GM23338 (cell line): ENCODE measurements around the gene NTRK1. TPM values are rescaled to one million over a fixed set of nuclear protein-coding genes. Genes with fewer than 3 reads are reported as not detected.

Experiments used
- ATAC-seq: fragments of 200-7000 bp; cut with Tn5 transposase; 3 replicates; pipeline ENCODE4 v1.9.1; 2020
- DNase-seq: peaks from one replicate; pipeline ENCODE4 v3.0.0-alpha.2; 2015; ENCODE audit warnings: low spot score
- H2AFZ ChIP-seq: fragments of 200-600 bp; sonication (generic); 2 replicates; pipeline ENCODE4 v1.8.0; 2016; ENCODE audit warnings: antibody characterized with exemption, mild to moderate bottlenecking, moderate library complexity
- H3F3A ChIP-seq: fragments of 200-600 bp; sonication (generic); replicated peaks from 2 replicates; pipeline ENCODE4 v1.8.0; 2017; ENCODE audit warnings: antibody characterized with exemption, mixed run types, low read depth
- H3K27ac ChIP-seq: fragments of 200-600 bp; sonication (generic); 2 replicates; pipeline ENCODE4 v1.6.1; 2016; ENCODE audit warnings: low read depth
- H3K27me3 ChIP-seq: fragments of 200-600 bp; sonication (generic); 2 replicates; pipeline ENCODE4 v1.8.0; 2016; ENCODE audit warnings: mild to moderate bottlenecking, mixed run types, moderate library complexity; ENCODE audit not compliant: insufficient read depth
- H3K36me3 ChIP-seq: fragments of 200-600 bp; sonication (generic); 2 replicates; pipeline ENCODE4 v1.8.0; 2016; ENCODE audit warnings: mild to moderate bottlenecking; ENCODE audit not compliant: insufficient read depth
- H3K4me1 ChIP-seq: fragments of 200-600 bp; sonication (generic); 2 replicates; pipeline ENCODE4 v1.8.0; 2016; ENCODE audit warnings: mild to moderate bottlenecking, moderate library complexity; ENCODE audit not compliant: insufficient read depth
- H3K4me2 ChIP-seq: fragments of 200-600 bp; sonication (generic); 2 replicates; pipeline ENCODE4 v1.7.1; 2017; ENCODE audit warnings: mixed run types
- H3K4me3 ChIP-seq: fragments of 200-600 bp; sonication (generic); 2 replicates; pipeline ENCODE4 v1.6.1; 2016; ENCODE audit warnings: mixed run types
- H3K79me2 ChIP-seq: fragments of 200-600 bp; sonication (generic); replicated peaks from 2 replicates; pipeline ENCODE4 v1.8.0; 2017; ENCODE audit warnings: mild to moderate bottlenecking; ENCODE audit not compliant: insufficient read depth
- H3K9me2 ChIP-seq: fragments of 200-600 bp; sonication (generic); 2 replicates; pipeline ENCODE4 v1.8.0; 2017; ENCODE audit not compliant: insufficient read depth
- H4K20me1 ChIP-seq: fragments of 200-600 bp; sonication (generic); replicated peaks from 2 replicates; pipeline ENCODE4 v1.8.0; 2017; ENCODE audit warnings: mild to moderate bottlenecking; ENCODE audit not compliant: insufficient read depth
- H3K27ac Mint-ChIP-seq: 2 replicates; pipeline ENCODE4 v1.8.0; 2020; ENCODE audit warnings: inconsistent platforms, mild to moderate bottlenecking, moderate library complexity, mixed read lengths
- H3K27me3 Mint-ChIP-seq: 3 replicates; pipeline ENCODE4 v1.8.0; 2022; ENCODE audit warnings: low read depth, mild to moderate bottlenecking, moderate library complexity, mixed read lengths, inconsistent platforms; ENCODE audit not compliant: insufficient read depth, poor library complexity
- H3K36me3 Mint-ChIP-seq: 3 replicates; pipeline ENCODE4 v1.8.0; 2021; ENCODE audit warnings: low read depth, mild to moderate bottlenecking, inconsistent platforms, moderate library complexity, mixed read lengths
- H3K4me1 Mint-ChIP-seq: 3 replicates; pipeline ENCODE4 v1.8.0; 2020; ENCODE audit warnings: mild to moderate bottlenecking, inconsistent platforms, mixed read lengths
- H3K4me3 Mint-ChIP-seq: 3 replicates; pipeline ENCODE4 v1.8.0; 2021; ENCODE audit warnings: moderate library complexity, mild to moderate bottlenecking, inconsistent platforms, mixed read lengths
- H3K9me3 Mint-ChIP-seq: 3 replicates; pipeline ENCODE4 v1.8.0; 2020; ENCODE audit warnings: moderate library complexity, mild to moderate bottlenecking, inconsistent platforms, mixed read lengths
- CREB1 ChIP-seq: fragments of 250-450 bp; sonication (Bioruptor Pico); IDR thresholded peaks from 2 replicates; pipeline ENCODE4 v1.5.0; 2020; ENCODE audit warnings: low read depth, mild to moderate bottlenecking, moderate library complexity
- EZH2 ChIP-seq: fragments of 200-600 bp; sonication (generic); IDR thresholded peaks from one replicate; pipeline ENCODE4 v1.8.0; 2017; ENCODE audit warnings: antibody characterized with exemption, mild to moderate bottlenecking, low read depth; ENCODE audit not compliant: unreplicated experiment
- EZH2phosphoT487 ChIP-seq: fragments of 200-600 bp; sonication (generic); IDR thresholded peaks from one replicate; pipeline ENCODE4 v1.8.1; 2018; ENCODE audit warnings: antibody characterized with exemption; ENCODE audit not compliant: unreplicated experiment
- NANOG ChIP-seq: IDR thresholded peaks from 2 replicates; pipeline ENCODE4 v1.6.1; 2016; ENCODE audit warnings: antibody characterized with exemption, borderline replicate concordance
- POLR2AphosphoS5 ChIP-seq: IDR thresholded peaks from 2 replicates; pipeline ENCODE4 v1.6.1; 2016; ENCODE audit warnings: antibody characterized with exemption, low read depth
- REST ChIP-seq: IDR thresholded peaks from one replicate; pipeline ENCODE4 v1.6.1; 2018; ENCODE audit warnings: antibody characterized with exemption; ENCODE audit not compliant: unreplicated experiment
- STAT1 ChIP-seq: IDR thresholded peaks from one replicate; pipeline ENCODE4 v1.6.1; 2016; ENCODE audit warnings: antibody characterized with exemption; ENCODE audit not compliant: unreplicated experiment
- ZNF114 ChIP-seq: fragments of 250-450 bp; sonication (Bioruptor Pico); IDR thresholded peaks from 2 replicates; pipeline ENCODE4 v1.5.0; 2020; ENCODE audit warnings: mild to moderate bottlenecking, moderate library complexity
- ZNF331 ChIP-seq: fragments of 250-450 bp; sonication (Bioruptor Pico); IDR thresholded peaks from 2 replicates; pipeline ENCODE4 v1.5.0; 2020; ENCODE audit warnings: low read depth, mild to moderate bottlenecking, moderate library complexity
- ZNF462 ChIP-seq: fragments of 250-450 bp; sonication (Bioruptor Pico); IDR thresholded peaks from 2 replicates; pipeline ENCODE4 v1.5.0; 2020; ENCODE audit warnings: mild to moderate bottlenecking, moderate library complexity
- polyA plus RNA-seq: library from polyadenylated mRNA; unstranded; fragments of >200 nt; fragmentation: Nextera tagmentation; extraction: Ambion mirVana; gene quantifications from 2 replicates; pipeline ENCODE4 v1.2.1, GENCODE V29; 2016
- total RNA-seq: library from RNA; depleted of rRNA; stranded (reverse); fragments of >200 nt; shearing (Covaris generic); gene quantifications from 2 replicates; pipeline ENCODE4 v1.2.3, GENCODE V29; 2014
- TF ChIP-seq, protein P1 (sequence below), 2 experiments: fragments of 200-600 bp in 1 of 2; sonication (generic) in 1 of 2; conservative IDR thresholded peaks; 2 replicates each; pipeline versions ENCODE4 v1.5.1 to v1.6.1; 2016 to 2017; ENCODE audit warnings: antibody characterized with exemption in 2 of 2, low read depth in 2 of 2, mild to moderate bottlenecking in 2 of 2, moderate library complexity in 1 of 2
- TF ChIP-seq, protein P2 (sequence below): IDR thresholded peaks from 2 replicates; pipeline ENCODE4 v1.6.1; 2016; ENCODE audit warnings: antibody characterized with exemption

Gene NTRK1
- total and polyA plus RNA-seq, 2 experiments from 2014 or later = 0.42 to 0.45 TPM

GRCh38 chr1:156900896-156901589 is 40.4 kb downstream of the NTRK1 start:
- no peaks in the 10 kb centered on the region; the same call in 1 of the 2 replicates for H4K20me1 ChIP-seq
- H3K4me1 ChIP-seq = 0 out of 2 replicates have a peak, but pooled peaks cover 3% of the 10 kb centered on the region
- no peak overlapping the region; the same call in 2 of the 3 replicates for H3K4me3 Mint-ChIP-seq
- no peak overlapping the region for H2AFZ ChIP-seq
- no peaks in the 10 kb centered on the region for H3F3A ChIP-seq
- no peaks in the 10 kb centered on the region for H3K9me2 ChIP-seq
- H3K27ac ChIP-seq = no peak overlapping the region
- no peaks in the 10 kb centered on the region for H3K36me3 Mint-ChIP-seq
- no peaks in the 10 kb centered on the region for H3K79me2 ChIP-seq
- peaks cover 27% of the 10 kb centered on the region for H3K4me1 Mint-ChIP-seq
- no peak overlapping the region for H3K4me2 ChIP-seq
- TF ChIP-seq POLR2AphosphoS5 (no peak), ZNF462 (CRISPR knock-in tag) (no peak), EZH2phosphoT487 (no peak), NANOG (no peak), ZNF331 (CRISPR knock-in tag) (no peak), ZNF114 (CRISPR knock-in tag) (no peak), STAT1 (no peak), CREB1 (no peak), REST (no peak), EZH2 (no peak)
- TF ChIP-seq, protein P1, sequence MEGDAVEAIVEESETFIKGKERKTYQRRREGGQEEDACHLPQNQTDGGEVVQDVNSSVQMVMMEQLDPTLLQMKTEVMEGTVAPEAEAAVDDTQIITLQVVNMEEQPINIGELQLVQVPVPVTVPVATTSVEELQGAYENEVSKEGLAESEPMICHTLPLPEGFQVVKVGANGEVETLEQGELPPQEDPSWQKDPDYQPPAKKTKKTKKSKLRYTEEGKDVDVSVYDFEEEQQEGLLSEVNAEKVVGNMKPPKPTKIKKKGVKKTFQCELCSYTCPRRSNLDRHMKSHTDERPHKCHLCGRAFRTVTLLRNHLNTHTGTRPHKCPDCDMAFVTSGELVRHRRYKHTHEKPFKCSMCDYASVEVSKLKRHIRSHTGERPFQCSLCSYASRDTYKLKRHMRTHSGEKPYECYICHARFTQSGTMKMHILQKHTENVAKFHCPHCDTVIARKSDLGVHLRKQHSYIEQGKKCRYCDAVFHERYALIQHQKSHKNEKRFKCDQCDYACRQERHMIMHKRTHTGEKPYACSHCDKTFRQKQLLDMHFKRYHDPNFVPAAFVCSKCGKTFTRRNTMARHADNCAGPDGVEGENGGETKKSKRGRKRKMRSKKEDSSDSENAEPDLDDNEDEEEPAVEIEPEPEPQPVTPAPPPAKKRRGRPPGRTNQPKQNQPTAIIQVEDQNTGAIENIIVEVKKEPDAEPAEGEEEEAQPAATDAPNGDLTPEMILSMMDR (conservative IDR thresholded peaks at IDR 0.05; ENCODE audit: low read depth in 2 of 2) = no peak
- TF ChIP-seq, protein P2, sequence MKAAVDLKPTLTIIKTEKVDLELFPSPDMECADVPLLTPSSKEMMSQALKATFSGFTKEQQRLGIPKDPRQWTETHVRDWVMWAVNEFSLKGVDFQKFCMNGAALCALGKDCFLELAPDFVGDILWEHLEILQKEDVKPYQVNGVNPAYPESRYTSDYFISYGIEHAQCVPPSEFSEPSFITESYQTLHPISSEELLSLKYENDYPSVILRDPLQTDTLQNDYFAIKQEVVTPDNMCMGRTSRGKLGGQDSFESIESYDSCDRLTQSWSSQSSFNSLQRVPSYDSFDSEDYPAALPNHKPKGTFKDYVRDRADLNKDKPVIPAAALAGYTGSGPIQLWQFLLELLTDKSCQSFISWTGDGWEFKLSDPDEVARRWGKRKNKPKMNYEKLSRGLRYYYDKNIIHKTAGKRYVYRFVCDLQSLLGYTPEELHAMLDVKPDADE = no peak
- no peak overlapping the region for H3K27ac Mint-ChIP-seq
- no peaks in the 10 kb centered on the region for H3K9me3 Mint-ChIP-seq
- no peak for ATAC-seq
- H3K27me3 Mint-ChIP-seq = peaks cover 17% of the 10 kb centered on the region
- H3K27me3 ChIP-seq = peaks cover under 1% of the 10 kb centered on the region; the same call in 1 of the 2 replicates
- DNase-seq = no peak
- no peaks in the 10 kb centered on the region for H3K36me3 ChIP-seq
- H3K4me3 ChIP-seq = no peak overlapping the region
